Measurements from ENCODE around the gene ERCC4.

ERCC4 gene

GRCh38 chr16:13912891-13913290 lies 7.1 kb upstream of the ERCC4 start:
- H3K4me3 ChIP-seq (ENCODE audit: low read depth, low read length): no peak overlapping the region
- H3K36me3 ChIP-seq (ENCODE audit: control insufficient read depth, insufficient read depth, low read length): no peaks in the 10 kb centered on the region
- no peak overlapping the region for H3K9ac ChIP-seq (ENCODE audit: low read depth, low read length)
- no peaks in the 10 kb centered on the region for H3K27me3 ChIP-seq (ENCODE audit: control insufficient read depth, insufficient read depth, low read length)
- peaks cover 4% of the 10 kb centered on the region for H3K4me1 ChIP-seq (ENCODE audit: control insufficient read depth, insufficient read depth, low read length)
- H3K9me3 ChIP-seq (ENCODE audit: control insufficient read depth, insufficient read depth, low read length): peaks cover 4% of the 10 kb centered on the region

GRCh38 chr16:13913374-13914292 lies 6.3 kb upstream of the ERCC4 start:
- H3K27me3 ChIP-seq (ENCODE audit: control insufficient read depth, insufficient read depth, low read length): no peaks in the 10 kb centered on the region
- no peak overlapping the region for H3K4me3 ChIP-seq (ENCODE audit: low read depth, low read length)
- H3K9me3 ChIP-seq (ENCODE audit: control insufficient read depth, insufficient read depth, low read length): peaks cover 4% of the 10 kb centered on the region
- peaks cover 4% of the 10 kb centered on the region for H3K4me1 ChIP-seq (ENCODE audit: control insufficient read depth, insufficient read depth, low read length)
- H3K9ac ChIP-seq (ENCODE audit: low read depth, low read length): no peak overlapping the region
- H3K36me3 ChIP-seq (ENCODE audit: control insufficient read depth, insufficient read depth, low read length): no peaks in the 10 kb centered on the region

DNA sequence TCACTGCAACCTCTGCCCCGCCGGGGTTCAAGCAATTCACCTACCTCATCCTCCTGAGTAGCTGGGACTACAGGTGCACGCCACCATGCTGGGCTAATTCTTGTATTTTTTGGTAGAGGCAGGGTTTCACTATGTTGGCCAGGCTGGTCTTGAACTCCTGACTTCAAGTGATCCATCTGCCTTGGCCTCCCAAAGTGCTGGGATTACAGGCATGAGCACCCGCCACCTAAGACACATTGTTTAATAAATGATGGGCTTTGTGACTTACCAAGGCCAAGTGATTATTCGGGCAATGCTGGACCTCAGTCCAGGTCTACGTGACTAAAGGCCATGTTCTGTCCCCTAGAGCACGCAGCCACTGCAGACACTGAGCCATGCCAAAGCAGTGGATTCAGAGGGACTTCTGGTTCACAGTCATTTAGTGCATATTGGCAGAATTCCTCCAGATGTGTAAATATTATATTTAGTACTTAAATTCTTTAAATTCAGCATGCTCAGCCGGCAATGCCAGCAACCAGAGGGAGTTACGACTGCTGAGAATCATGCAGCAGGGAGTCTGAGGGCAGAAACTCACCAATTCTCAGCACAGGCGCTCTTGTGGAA lies 4.8 kb upstream of the ERCC4 start:
- Histone ChIP-seq H3K27me3 (ENCODE audit: control insufficient read depth, insufficient read depth, low read length) (no peaks in the 10 kb centered on the region), H3K4me3 (ENCODE audit: low read depth, low read length) (no peak overlapping the region), H3K9me3 (ENCODE audit: control insufficient read depth, insufficient read depth, low read length) (peaks cover 4% of the 10 kb centered on the region), H3K36me3 (ENCODE audit: control insufficient read depth, insufficient read depth, low read length) (no peaks in the 10 kb centered on the region), H3K4me1 (ENCODE audit: control insufficient read depth, insufficient read depth, low read length) (peaks cover 4% of the 10 kb centered on the region), H3K9ac (ENCODE audit: low read depth, low read length) (no peak overlapping the region)

- peak overlapping the region; percentile 35 for H3K4me3 ChIP-seq (ENCODE audit: low read depth, low read length)
Measured at GRCh38 chr16:13919330-13919682, 648 bp upstream of the ERCC4 start.

GRCh38 chr16:13920510-13920818 lies 510 bp downstream of the ERCC4 start:
- Histone ChIP-seq H3K36me3 (ENCODE audit: control insufficient read depth, insufficient read depth, low read length) (no peaks in the 10 kb centered on the region), H3K4me3 (ENCODE audit: low read depth, low read length) (peak overlapping the region; percentile 95), H3K9ac (ENCODE audit: low read depth, low read length) (peak overlapping the region; percentile 79), H3K27me3 (ENCODE audit: control insufficient read depth, insufficient read depth, low read length) (no peaks in the 10 kb centered on the region), H3K9me3 (ENCODE audit: control insufficient read depth, insufficient read depth, low read length) (no peaks in the 10 kb centered on the region), H3K4me1 (ENCODE audit: control insufficient read depth, insufficient read depth, low read length) (peaks cover 2% of the 10 kb centered on the region)

More at GRCh38 chr16:13919330-13919682, 648 bp upstream of the ERCC4 start:
- Histone ChIP-seq H3K36me3 (ENCODE audit: control insufficient read depth, insufficient read depth, low read length) (no peaks in the 10 kb centered on the region), H3K27me3 (ENCODE audit: control insufficient read depth, insufficient read depth, low read length) (no peaks in the 10 kb centered on the region), H3K9ac (ENCODE audit: low read depth, low read length) (peak overlapping the region; percentile 78), H3K9me3 (ENCODE audit: control insufficient read depth, insufficient read depth, low read length) (no peaks in the 10 kb centered on the region), H3K4me1 (ENCODE audit: control insufficient read depth, insufficient read depth, low read length) (peaks cover 2% of the 10 kb centered on the region)

DNA sequence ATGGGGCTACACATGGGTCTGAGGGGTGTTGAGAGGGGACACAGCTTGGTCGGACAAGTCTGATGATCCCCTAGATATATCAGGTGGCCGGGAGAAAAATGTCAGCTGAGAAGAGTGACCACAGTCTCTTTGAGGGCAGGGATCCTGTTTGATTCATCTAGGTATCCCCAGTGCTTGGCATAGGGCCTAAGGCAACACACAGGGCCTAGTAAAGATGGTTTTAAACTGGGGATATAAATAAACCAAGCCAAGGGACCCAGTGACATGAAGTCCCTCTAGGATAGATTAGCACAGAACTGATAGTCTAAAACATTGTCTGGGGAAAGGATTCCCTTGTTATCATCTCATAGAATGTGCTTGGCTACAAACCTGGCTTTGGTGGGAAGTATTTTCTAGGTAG lies 1.4 kb downstream of the ERCC4 start:
- Histone ChIP-seq H3K9ac (ENCODE audit: low read depth, low read length) (no peak overlapping the region), H3K27me3 (ENCODE audit: control insufficient read depth, insufficient read depth, low read length) (no peaks in the 10 kb centered on the region), H3K4me1 (ENCODE audit: control insufficient read depth, insufficient read depth, low read length) (peaks cover 2% of the 10 kb centered on the region), H3K4me3 (ENCODE audit: low read depth, low read length) (peak overlapping the region; percentile 95), H3K9me3 (ENCODE audit: control insufficient read depth, insufficient read depth, low read length) (no peaks in the 10 kb centered on the region), H3K36me3 (ENCODE audit: control insufficient read depth, insufficient read depth, low read length) (no peaks in the 10 kb centered on the region)

- peak overlapping the region; percentile 37 for H3K9ac ChIP-seq (ENCODE audit: low read depth, low read length)
- H3K9me3 ChIP-seq (ENCODE audit: control insufficient read depth, insufficient read depth, low read length): no peaks in the 10 kb centered on the region
- H3K4me3 ChIP-seq (ENCODE audit: low read depth, low read length): no peak overlapping the region
- no peaks in the 10 kb centered on the region for H3K36me3 ChIP-seq (ENCODE audit: control insufficient read depth, insufficient read depth, low read length)
- no peaks in the 10 kb centered on the region for H3K27me3 ChIP-seq (ENCODE audit: control insufficient read depth, insufficient read depth, low read length)
- H3K4me1 ChIP-seq (ENCODE audit: control insufficient read depth, insufficient read depth, low read length): peaks cover 2% of the 10 kb centered on the region
Measured at GRCh38 chr16:13923703-13924298, 3.8 kb downstream of the ERCC4 start.

- H3K36me3 ChIP-seq (ENCODE audit: control insufficient read depth, insufficient read depth, low read length): no peaks in the 10 kb centered on the region
- H3K4me3 ChIP-seq (ENCODE audit: low read depth, low read length): no peak overlapping the region
- H3K4me1 ChIP-seq (ENCODE audit: control insufficient read depth, insufficient read depth, low read length): no peaks in the 10 kb centered on the region
- H3K9me3 ChIP-seq (ENCODE audit: control insufficient read depth, insufficient read depth, low read length): no peaks in the 10 kb centered on the region
- H3K9ac ChIP-seq (ENCODE audit: low read depth, low read length): no peak overlapping the region
- no peaks in the 10 kb centered on the region for H3K27me3 ChIP-seq (ENCODE audit: control insufficient read depth, insufficient read depth, low read length)
Measured at GRCh38 chr16:13926464-13926863, 6.5 kb downstream of the ERCC4 start.

- no peak overlapping the region for H3K9ac ChIP-seq (ENCODE audit: low read depth, low read length)
- H3K27me3 ChIP-seq (ENCODE audit: control insufficient read depth, insufficient read depth, low read length): no peaks in the 10 kb centered on the region
- H3K4me3 ChIP-seq (ENCODE audit: low read depth, low read length): no peak overlapping the region
- no peaks in the 10 kb centered on the region for H3K4me1 ChIP-seq (ENCODE audit: control insufficient read depth, insufficient read depth, low read length)
- H3K9me3 ChIP-seq (ENCODE audit: control insufficient read depth, insufficient read depth, low read length): no peaks in the 10 kb centered on the region
- no peaks in the 10 kb centered on the region for H3K36me3 ChIP-seq (ENCODE audit: control insufficient read depth, insufficient read depth, low read length)
Measured at GRCh38 chr16:13926891-13927290, 6.9 kb downstream of the ERCC4 start.

DNA sequence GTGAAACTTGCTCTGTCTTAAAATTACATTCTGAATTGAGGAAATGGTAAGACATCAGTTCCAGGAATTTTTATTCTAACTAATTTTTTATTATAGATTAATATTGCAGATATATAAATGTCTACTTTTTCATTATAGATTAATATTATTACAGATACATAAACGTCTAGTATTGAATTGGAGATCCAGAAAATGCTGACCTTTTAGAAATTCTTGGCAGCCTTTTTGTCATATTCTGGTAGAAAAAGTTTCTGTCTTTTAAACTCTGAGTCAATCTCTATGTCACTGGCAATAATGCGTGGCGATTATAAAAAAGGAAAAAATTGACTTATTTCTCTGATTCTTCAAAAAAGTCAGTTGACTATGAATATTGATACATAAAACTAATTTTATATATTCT lies 8.7 kb downstream of the ERCC4 start:
- H3K27me3 ChIP-seq (ENCODE audit: control insufficient read depth, insufficient read depth, low read length): no peaks in the 10 kb centered on the region
- no peaks in the 10 kb centered on the region for H3K36me3 ChIP-seq (ENCODE audit: control insufficient read depth, insufficient read depth, low read length)
- H3K4me1 ChIP-seq (ENCODE audit: control insufficient read depth, insufficient read depth, low read length): no peaks in the 10 kb centered on the region
- no peaks in the 10 kb centered on the region for H3K9me3 ChIP-seq (ENCODE audit: control insufficient read depth, insufficient read depth, low read length)
- no peak overlapping the region for H3K4me3 ChIP-seq (ENCODE audit: low read depth, low read length)
- no peak overlapping the region for H3K9ac ChIP-seq (ENCODE audit: low read depth, low read length)

GRCh38 chr16:13931845-13932244 lies 11.9 kb downstream of the ERCC4 start:
- H3K9me3 ChIP-seq (ENCODE audit: control insufficient read depth, insufficient read depth, low read length): no peaks in the 10 kb centered on the region
- H3K4me1 ChIP-seq (ENCODE audit: control insufficient read depth, insufficient read depth, low read length): no peaks in the 10 kb centered on the region
- H3K4me3 ChIP-seq (ENCODE audit: low read depth, low read length): no peak overlapping the region
- H3K27me3 ChIP-seq (ENCODE audit: control insufficient read depth, insufficient read depth, low read length): no peaks in the 10 kb centered on the region
- H3K9ac ChIP-seq (ENCODE audit: low read depth, low read length): no peak overlapping the region
- peaks cover 5% of the 10 kb centered on the region for H3K36me3 ChIP-seq (ENCODE audit: control insufficient read depth, insufficient read depth, low read length)

DNA sequence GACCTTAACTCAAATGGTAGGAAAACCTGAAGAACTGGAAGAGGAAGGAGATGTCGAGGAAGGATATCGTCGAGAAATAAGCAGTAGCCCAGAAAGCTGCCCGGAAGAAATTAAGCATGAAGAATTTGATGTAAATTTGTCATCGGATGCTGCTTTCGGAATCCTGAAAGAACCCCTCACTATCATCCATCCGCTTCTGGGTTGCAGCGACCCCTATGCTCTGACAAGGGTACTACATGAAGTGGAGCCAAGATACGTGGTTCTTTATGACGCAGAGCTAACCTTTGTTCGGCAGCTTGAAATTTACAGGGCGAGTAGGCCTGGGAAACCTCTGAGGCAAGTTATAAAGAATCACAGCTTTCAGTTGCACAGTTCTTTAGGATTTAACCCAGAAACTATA lies 15.5 kb downstream of the ERCC4 start:
- Histone ChIP-seq H3K4me1 (ENCODE audit: control insufficient read depth, insufficient read depth, low read length) (no peaks in the 10 kb centered on the region), H3K9me3 (ENCODE audit: control insufficient read depth, insufficient read depth, low read length) (no peaks in the 10 kb centered on the region), H3K4me3 (ENCODE audit: low read depth, low read length) (no peak overlapping the region), H3K9ac (ENCODE audit: low read depth, low read length) (no peak overlapping the region), H3K36me3 (ENCODE audit: control insufficient read depth, insufficient read depth, low read length) (peaks cover 5% of the 10 kb centered on the region), H3K27me3 (ENCODE audit: control insufficient read depth, insufficient read depth, low read length) (no peaks in the 10 kb centered on the region)

Measured in iPS-15b (cell line).